RKO (cell line): ENCODE results near the gene HLX.

ENCODE experiments used
- DNase-seq: peaks from one replicate; pipeline ENCODE4 v3.0.0-alpha.2; 2016; ENCODE audit warnings: low spot score

Gene HLX

GRCh38 chr1:220882061-220882891 is 3.0 kb downstream of the HLX start:
- no peak for DNase-seq

GRCh38 chr1:220884109-220884980 is 5.1 kb downstream of the HLX start:
- DNase-seq: no peak

DNA sequence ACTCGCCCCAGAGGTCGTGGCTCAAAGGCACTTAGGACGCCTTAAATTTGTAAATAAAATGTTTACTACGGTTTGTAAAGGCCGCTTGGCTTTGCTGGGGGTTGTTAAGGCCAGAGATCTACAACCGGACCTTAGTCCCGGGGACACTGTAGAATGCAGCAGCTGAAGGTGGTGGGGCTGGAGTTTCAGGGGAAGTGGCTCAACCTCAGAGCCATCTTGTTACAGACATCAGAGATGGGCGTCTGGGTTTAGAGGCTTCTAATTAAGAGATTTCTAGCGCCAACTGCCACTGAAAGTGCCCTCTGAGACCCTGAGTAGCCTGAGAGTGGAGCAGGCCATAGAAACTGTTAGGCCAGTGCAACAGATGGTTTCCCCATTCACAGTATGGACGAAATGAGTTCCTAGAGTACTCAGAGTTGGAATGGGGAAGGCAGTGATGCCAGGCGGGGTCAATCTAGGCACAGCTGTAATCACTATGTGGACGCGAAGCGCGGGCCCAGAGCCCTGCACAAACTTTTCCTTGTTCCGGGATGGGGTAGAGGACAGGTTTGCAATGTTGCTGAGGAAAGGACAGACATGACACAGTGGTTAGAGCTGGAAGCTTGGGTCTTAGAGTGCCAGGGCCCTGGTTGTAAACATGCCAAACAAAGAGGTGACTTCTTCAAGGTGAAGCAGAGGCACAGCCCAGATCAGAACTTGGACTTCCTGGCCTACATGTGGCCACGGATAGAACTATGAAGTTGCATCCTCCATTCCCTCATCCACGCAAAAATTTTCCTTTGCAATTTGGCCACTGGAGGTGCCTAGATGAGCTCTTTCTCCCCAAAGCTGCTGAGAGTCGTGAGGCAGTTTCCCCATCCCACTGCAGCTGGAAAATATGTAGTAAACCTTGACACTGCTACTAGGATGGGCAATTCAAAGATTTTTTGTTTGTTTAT is 6.0 kb downstream of the HLX start:
- DNase-seq: no peak

DNA sequence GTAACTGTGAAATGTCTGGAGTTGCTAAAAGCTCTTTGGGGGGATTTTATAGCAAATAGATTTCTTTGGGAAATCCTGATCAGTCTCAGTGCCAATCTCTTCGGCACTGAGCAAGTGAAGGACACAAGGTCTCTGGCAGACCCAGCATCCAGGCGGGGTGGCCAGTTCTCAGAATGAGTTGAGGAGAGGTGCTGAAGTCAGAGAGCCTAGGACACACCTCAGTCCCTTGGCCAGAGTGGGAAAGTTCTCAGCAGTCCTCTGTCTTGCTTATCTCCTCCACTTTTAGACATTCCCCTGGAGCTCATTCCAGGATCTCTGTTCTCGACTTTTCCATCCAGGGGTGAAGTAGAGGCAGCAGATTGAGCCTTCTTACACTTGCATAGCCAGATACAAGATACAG is 6.7 kb downstream of the HLX start:
- DNase-seq: no peak

DNA sequence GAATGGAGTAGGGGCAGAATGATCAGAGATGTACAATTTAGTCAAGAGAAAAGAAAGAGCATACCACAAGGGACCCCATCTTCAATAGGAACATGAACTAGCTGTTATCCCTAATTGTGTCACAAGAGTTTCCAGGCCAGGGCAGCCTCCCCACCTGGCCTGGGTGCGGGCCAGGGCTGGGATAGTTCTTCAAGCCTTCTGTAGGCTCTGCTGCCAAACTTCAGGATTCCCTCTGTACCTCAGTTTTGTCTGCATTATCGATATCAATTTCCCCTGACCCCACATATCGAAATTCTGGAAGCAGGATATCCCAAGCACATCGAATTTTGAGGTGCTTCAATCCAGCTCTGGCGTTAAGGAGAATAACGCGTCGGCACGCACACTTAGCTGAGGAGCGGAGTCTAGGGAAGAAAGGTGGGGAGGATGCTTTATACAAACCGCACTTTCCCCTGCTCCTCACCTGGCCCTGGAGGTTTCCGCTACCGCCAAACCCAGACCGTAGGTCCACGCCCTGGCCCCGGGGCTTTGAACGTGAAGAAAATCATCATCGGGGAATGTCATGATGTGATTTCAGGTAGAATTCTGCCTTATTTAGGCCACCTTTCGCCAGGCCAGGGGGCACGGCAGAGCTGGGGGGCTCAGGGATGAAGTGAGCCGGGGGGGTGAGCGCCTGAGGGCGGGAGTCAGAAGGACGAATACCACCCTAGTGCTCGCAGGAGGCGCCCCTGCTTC is 7.4 kb downstream of the HLX start:
- DNase-seq: no peak

GRCh38 chr1:220887202-220887519 is 7.9 kb downstream of the HLX start:
- no peak for DNase-seq

DNA sequence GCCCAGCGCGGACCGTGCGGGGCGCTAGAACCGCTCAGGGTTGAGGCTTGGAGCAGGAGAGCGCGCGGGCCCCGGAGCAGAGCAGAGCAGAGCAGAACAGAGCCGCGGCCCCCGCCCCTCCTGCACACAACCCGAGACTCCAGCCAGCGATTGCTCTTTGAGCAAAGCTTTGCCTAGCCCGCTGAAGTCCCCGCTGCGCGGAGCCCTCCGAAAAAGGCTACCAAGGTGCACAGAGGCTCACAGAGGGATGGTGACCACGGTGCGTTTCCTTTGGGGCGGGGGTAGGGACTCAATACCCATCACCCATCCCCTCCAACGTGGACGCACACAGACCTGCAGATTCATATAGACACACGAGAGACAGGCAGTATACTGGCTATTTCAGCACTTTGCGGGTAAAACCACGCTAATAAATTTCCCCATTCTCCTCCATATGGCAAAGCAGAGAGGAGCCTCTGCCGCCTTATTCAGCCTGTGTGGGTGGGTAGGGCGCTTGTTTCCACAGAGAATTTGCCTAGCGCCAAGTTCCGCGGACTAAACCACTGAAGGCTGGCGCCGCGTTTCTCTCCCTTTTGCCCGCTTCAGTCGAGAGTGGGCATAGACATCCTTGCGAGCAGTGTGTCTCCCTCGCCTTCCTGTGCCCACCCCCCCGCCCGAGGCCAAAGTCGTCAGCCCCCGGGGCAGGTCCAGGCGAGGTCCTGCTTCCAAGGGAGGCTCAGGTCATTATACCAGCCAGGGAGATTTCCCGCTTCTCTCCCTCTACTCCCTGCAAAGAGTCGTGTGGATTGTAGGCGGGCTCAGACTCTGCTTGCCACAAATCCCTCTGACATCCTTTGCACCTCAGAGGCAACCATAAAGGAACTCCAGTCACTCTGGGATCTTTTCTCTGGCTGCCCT is 8.5 kb downstream of the HLX start:
- DNase-seq: no peak

DNA sequence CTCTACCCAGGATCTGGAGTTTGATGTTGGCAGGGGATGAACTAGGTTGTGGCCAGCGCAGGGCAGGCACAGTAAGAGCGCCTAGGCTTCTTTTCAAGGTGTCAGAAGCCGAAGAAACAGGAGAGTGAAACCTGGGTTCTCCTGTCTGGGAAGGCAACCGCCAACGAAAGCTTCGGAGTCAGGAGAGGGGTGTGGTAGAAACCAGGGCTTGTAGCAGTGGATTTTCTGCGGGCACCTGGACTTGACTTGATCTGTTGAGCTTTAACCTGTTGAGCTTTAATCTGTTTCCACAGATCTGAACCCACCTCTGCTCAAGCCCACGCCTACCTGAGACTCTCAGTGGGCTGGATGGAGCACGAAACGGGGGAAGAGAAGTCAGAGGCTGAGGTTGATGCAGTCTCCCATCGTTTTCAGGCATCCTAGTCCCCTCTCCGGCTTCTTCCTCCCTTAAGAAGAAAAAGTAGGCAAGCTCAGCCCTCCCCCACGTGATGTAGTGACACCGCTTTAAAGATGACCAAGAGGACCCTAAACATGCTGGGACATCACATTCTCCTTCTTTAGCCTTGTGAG is 9.3 kb downstream of the HLX start:
- DNase-seq: no peak

DNA sequence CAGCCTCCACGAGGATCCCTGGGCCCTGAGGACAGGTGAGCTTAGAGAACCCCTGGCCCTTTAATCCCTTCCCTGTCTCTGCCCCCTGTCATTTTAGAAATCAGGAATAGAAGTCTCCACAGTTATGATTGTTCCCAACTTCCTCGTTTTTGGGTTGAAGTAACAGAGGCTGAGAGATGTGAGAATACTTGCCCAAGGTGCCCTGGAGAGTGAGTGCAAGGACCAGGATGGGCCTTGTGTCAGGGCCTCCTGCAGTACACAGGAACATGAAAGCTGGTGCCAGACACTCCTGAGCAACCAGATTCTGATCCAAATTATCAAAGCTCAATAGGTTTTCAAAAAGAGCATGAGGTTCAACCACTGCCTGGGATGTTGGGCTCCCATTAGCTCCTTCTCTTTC is 10.1 kb downstream of the HLX start:
- DNase-seq: no peak

GRCh38 chr1:220889848-220890287 is 10.6 kb downstream of the HLX start:
- no peak for DNase-seq

DNA sequence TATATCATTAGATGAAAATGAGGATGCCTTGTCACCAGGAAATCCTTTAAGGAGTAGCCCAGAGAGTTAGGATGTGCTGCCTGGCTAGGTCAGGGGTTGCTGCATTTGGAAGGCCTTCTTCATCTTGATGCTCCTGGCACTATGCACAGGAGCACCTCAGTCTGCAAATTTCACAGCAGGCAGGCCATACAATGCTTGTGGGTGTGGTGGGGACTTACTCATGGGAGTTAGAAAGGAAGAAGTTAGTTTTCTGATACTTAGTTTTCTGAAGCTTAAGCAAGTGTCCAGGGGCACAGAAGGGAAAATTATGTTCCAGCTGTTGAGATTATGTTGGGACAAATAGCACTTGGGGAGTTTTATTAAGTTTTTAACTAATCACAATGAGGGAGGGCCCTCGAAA is 11.4 kb downstream of the HLX start:
- DNase-seq: no peak

DNA sequence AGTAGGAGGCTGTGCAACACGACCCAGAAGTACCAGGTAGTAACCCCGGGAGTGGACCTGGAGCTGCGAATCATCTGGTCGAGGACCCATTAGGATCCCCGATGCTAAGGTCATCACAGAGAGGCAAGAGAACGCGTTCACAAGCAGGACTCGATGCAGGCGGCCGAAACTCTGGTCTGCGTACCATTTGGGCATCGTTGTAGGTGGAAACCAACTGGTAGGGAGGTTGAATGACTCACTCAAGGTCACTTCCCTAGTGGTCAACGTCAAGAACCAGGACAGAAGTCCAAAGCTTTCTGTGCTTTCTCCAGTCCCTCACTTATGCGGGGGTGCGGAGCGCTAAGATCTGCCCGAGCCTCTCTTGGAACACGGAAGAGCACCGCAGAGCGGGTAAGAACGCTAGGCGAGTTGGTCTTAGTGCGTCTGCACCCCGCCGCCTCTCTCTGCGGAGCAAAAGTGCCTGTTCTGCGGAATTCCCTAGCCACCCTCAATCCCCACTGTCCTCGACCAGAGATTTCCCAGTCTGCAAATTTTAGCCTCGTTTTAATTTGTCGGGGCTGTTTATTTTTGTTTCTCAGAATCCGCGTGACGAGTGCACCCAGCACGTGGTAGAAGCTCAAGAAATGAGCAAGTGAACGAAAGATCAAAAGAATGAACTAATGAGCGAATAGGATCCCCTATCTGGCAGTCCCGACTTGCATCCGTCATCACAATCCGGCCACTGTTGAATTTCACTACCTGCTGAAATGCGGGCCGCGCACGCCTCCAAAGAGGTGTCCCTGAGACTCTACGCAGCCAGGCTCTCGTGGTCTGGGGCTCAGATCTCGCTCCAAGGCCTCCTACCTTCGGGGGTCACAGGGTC is 12.2 kb downstream of the HLX start:
- no peak for DNase-seq

GRCh38 chr1:220892086-220892376 is 12.8 kb downstream of the HLX start:
- no peak for DNase-seq

DNA sequence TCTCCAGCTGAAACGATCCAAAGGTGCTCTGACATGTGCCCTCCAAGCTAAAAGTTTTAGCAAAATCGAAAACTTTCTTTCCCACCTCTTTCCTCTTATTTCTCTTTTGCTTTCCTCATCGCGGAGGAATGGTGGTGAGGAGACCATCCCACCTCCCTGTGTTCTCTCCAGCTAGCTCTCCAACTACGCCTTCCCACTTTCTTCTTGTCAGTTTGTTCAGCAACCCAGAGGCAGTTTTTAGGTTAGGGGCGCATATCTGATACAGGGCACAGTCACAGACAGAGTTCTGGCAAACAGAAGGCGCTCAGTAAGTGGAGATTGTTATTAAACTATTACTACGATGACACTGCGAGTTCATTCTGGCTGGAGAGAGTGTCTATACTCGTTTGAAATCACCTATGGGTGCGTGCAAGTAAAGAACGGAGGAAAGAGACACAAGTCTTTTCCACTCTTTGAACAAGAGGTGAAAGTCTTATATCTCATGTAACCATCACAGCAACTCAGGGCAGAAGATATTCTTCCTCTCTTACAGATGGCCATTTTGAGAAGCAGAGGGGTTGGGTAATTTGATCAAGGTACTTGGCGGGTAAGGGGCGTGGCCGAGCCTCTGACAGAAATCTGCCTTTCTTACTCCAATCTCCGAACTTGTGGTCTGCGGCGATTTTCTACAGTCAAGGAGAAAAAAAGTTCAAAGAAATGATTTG is 13.9 kb downstream of the HLX start:
- DNase-seq: no peak

DNA sequence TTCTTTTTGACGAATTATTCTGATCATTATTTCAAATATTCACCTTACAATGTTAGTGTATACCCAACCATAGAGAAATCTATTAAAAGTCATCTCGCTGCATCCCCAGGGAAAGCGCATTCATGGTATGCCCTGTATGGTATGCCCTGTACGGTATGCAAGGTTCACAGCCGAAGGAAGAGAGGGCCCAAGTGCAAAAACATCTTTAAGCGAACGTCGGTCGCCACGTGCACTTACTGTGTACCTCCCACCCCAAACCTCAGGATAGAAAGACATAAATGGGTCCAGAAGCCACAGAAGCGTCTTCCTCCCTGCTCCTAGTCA is 14.4 kb downstream of the HLX start:
- DNase-seq: no peak

DNA sequence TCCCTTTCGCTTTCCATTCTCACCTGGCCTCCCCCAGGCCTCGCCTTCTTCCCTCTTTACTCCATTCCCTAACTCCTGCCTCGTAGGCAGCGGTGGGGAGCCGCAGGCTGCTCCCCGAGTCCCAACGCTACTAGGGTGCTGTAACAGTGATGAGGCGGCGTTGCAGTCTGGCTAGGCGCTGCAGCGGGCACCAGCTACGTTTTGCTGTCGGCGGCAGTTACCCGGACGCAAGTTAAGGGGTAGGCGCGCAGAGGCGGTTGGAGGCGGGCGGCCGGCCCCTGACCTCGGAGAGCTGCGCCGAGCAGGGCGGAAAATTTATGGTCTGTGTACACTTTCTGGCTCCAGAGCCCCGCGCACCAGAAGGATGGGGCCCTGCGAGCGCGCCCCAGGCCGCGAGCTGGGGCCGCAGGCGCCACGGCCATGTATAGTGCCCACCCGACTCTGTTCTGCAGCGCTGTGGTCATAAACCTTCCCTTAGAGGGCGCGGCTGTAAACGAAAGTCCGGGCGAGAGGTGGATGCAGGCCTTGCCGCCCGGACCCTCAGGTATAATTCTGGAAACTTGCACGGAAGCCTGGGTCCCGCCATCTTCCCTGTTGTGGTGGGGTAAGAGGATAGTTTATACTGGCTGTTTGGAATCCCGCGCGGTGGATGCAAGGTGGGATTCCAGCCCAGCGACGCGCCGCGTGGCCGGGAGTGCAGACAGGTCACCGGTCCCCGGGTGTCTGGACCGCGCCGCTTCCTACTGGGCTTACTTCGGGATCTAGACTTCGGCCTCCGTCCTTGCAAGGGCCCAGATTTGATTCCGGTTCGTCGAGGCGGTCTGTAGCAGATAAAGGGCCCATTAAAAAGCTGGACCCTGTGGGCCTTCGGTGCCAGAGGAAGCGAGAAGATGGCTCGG is 15.0 kb downstream of the HLX start:
- no peak for DNase-seq

DNA sequence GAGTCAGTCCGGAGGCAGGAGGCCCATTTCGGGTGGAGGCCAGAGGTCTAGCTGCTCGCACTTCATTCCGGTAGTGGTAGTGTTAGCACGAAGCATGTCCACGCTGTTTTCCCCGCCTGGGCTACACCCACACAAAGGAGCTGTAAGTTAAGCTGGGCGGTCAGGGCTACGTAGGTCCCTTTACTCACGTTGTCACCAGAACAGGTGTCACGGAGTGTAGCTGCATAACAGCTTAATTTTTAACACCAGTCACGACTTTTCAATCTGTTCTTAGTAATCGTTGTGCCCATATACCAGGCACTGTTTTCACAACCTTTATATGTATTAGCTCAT is 15.6 kb downstream of the HLX start:
- no peak for DNase-seq

GRCh38 chr1:220895412-220895946 is 16.2 kb downstream of the HLX start:
- no peak for DNase-seq
